GM21515 (cell line): ENCODE data around the gene ATP8A2.
A peak's percentile ranks its signal among the peaks of the same experiment; 100 is the strongest.
"Not testable (repeated sequence)": the region's sequence is repeated elsewhere in the genome, so short reads cannot be mapped to it uniquely, and the experiment has no call there.

Experiments used
- ATAC-seq: cut with Tn5 transposase; IDR thresholded peaks from one replicate; pipeline ENCODE4 v1.9.1; 2021; ENCODE audit not compliant: unreplicated experiment

Gene ATP8A2

GRCh38 chr13:25784119-25784518, 412.3 kb downstream of the ATP8A2 start:
- ATAC-seq: no peak

- ATAC-seq: not testable (repeated sequence)
These were observed 418.4 kb downstream of the ATP8A2 start for GRCh38 chr13:25790137-25790536.

- no peak for ATAC-seq
These were observed 423.5 kb downstream of the ATP8A2 start for GRCh38 chr13:25795277-25795676.

GRCh38 chr13:25796474-25796873, 424.7 kb downstream of the ATP8A2 start:
- no peak for ATAC-seq

- no peak for ATAC-seq
These were observed 427.2 kb downstream of the ATP8A2 start for GRCh38 chr13:25798998-25799397.

GRCh38 chr13:25800523-25800922, 428.7 kb downstream of the ATP8A2 start:
- ATAC-seq: no peak

- no peak for ATAC-seq
These were observed 430.8 kb downstream of the ATP8A2 start for GRCh38 chr13:25802579-25802978.

- no peak for ATAC-seq
These were observed 431.9 kb downstream of the ATP8A2 start for GRCh38 chr13:25803641-25804040.

- peak; percentile 70 for ATAC-seq
These were observed 434.6 kb downstream of the ATP8A2 start for GRCh38 chr13:25806264-25806974.

- no peak for ATAC-seq
These were observed 435.8 kb downstream of the ATP8A2 start for GRCh38 chr13:25807562-25807961.

- no peak for ATAC-seq
These were observed 439.7 kb downstream of the ATP8A2 start for GRCh38 chr13:25811506-25811905.

GRCh38 chr13:25816239-25816638, 444.5 kb downstream of the ATP8A2 start:
- ATAC-seq: no peak

- ATAC-seq: no peak
These were observed 448.2 kb downstream of the ATP8A2 start for GRCh38 chr13:25819856-25820530.

GRCh38 chr13:25821776-25822175, 450.0 kb downstream of the ATP8A2 start:
- ATAC-seq: no peak

GRCh38 chr13:25827221-25827620, 455.4 kb downstream of the ATP8A2 start:
- not testable (repeated sequence) for ATAC-seq

- no peak for ATAC-seq
These were observed 456.2 kb downstream of the ATP8A2 start for GRCh38 chr13:25827831-25828465.

- no peak for ATAC-seq
These were observed 462.0 kb downstream of the ATP8A2 start for GRCh38 chr13:25833761-25834160.

- no peak for ATAC-seq
These were observed 465.0 kb downstream of the ATP8A2 start for GRCh38 chr13:25836574-25837336.

GRCh38 chr13:25839371-25839770, 467.6 kb downstream of the ATP8A2 start:
- no peak for ATAC-seq

- no peak for ATAC-seq
These were observed 468.5 kb downstream of the ATP8A2 start for GRCh38 chr13:25840261-25840660.

GRCh38 chr13:25840931-25841330, 469.2 kb downstream of the ATP8A2 start:
- no peak for ATAC-seq
